ENCODE measurements around the gene SDK1.

GRCh38 chr7:3649678-3650440 lies 348.8 kb downstream of the SDK1 start:
- TF ChIP-seq EZH2phosphoT487 (IDR thresholded peaks at IDR 0.05; ENCODE audit: unreplicated experiment): no peak
- TF ChIP-seq REST (IDR thresholded peaks at IDR 0.05; ENCODE audit: unreplicated experiment): no peak
- no peak for TF ChIP-seq CTCF (conservative IDR thresholded peaks at IDR 0.05; ENCODE audit: low read depth in 2 of 2)
- TF ChIP-seq POLR2AphosphoS5 (IDR thresholded peaks at IDR 0.05; ENCODE audit: low read depth): no peak
- no peak for TF ChIP-seq EZH2 (IDR thresholded peaks at IDR 0.05; ENCODE audit: low read depth, unreplicated experiment)
- TF ChIP-seq CREB1 (CRISPR knock-in tag; IDR thresholded peaks at IDR 0.05; ENCODE audit: low read depth): no peak
- no peak for TF ChIP-seq ZNF462 (CRISPR knock-in tag; IDR thresholded peaks at IDR 0.05)
- no peak for TF ChIP-seq ETS1 (IDR thresholded peaks at IDR 0.05)
- no peak for TF ChIP-seq STAT1 (IDR thresholded peaks at IDR 0.05; ENCODE audit: unreplicated experiment)

Measured in GM23338 (cell line).